WTC11 (cell line): Measurements from ENCODE around the gene SLC25A27. TPM values are rescaled to one million over a fixed set of nuclear protein-coding genes. Genes with fewer than 3 reads are reported as not detected.

Experiments used
- ATAC-seq: fragments of 200-7000 bp; cut with Tn5 transposase; 2 replicates; pipeline ENCODE4 v1.10.0; 2021; ENCODE audit warnings: mild to moderate bottlenecking, moderate library complexity
- CTCF ChIA-PET: fragments of 300-600 bp; sonication (Branson Sonifier 250); formaldehyde crosslinking; loops from one replicate; lab custom pipeline; 2021; ENCODE audit warnings: antibody characterized with exemption; lab: Charles Lee
- POLR2A ChIA-PET: fragments of 350-600 bp; sonication (Branson Sonifier 250); formaldehyde crosslinking; loops from one replicate; lab custom pipeline; 2021; ENCODE audit warnings: antibody characterized with exemption; lab: Charles Lee
- DNase-seq: peaks from one replicate; pipeline ENCODE4 v3.0.0; 2021; ENCODE audit warnings: low spot score
- H3K27ac Mint-ChIP-seq: 2 replicates; pipeline ENCODE4 v1.8.0; 2021; ENCODE audit warnings: mixed read lengths
- H3K27me3 Mint-ChIP-seq: 2 replicates; pipeline ENCODE4 v1.8.0; 2021; ENCODE audit warnings: low read depth, mild to moderate bottlenecking, moderate library complexity, mixed read lengths
- H3K36me3 Mint-ChIP-seq: 2 replicates; pipeline ENCODE4 v1.8.0; 2021; ENCODE audit warnings: mixed read lengths
- H3K4me1 Mint-ChIP-seq: 2 replicates; pipeline ENCODE4 v1.8.0; 2022; ENCODE audit warnings: mixed read lengths
- H3K4me3 Mint-ChIP-seq: 2 replicates; pipeline ENCODE4 v1.8.0; 2021; ENCODE audit warnings: mild to moderate bottlenecking, moderate library complexity, mixed read lengths
- H3K9me3 Mint-ChIP-seq: 2 replicates; pipeline ENCODE4 v1.8.0; 2021; ENCODE audit warnings: mixed read lengths
- CREB1 ChIP-seq: sonication (generic); formaldehyde crosslinking; IDR thresholded peaks from 2 replicates; pipeline ENCODE4 v1.8.0; 2023; ENCODE audit warnings: mild to moderate bottlenecking, missing genetic modification reagents
- CTCF ChIP-seq: fragments of 200-600 bp; IDR thresholded peaks from 2 replicates; pipeline ENCODE4 v1.8.0; 2022; ENCODE audit warnings: antibody characterized with exemption
- E2F1 ChIP-seq: sonication (generic); formaldehyde crosslinking; IDR thresholded peaks from 2 replicates; pipeline ENCODE4 v1.8.0; 2022; ENCODE audit warnings: mild to moderate bottlenecking, missing genetic modification reagents
- FOXJ3 ChIP-seq: sonication (generic); formaldehyde crosslinking; IDR thresholded peaks from 2 replicates; pipeline ENCODE4 v1.9.0; 2021; ENCODE audit warnings: missing genetic modification reagents, mild to moderate bottlenecking, borderline replicate concordance
- GRHL2 ChIP-seq: fragments of 250-450 bp; sonication (Bioruptor Pico); IDR thresholded peaks from 2 replicates; pipeline ENCODE4 v1.8.0; 2022; ENCODE audit warnings: mild to moderate bottlenecking, moderate library complexity; ENCODE audit not compliant: insufficient replicate concordance, severe bottlenecking
- GTF2I ChIP-seq: fragments of 250-450 bp; sonication (Bioruptor Pico); conservative IDR thresholded peaks from 2 replicates; pipeline ENCODE4 v1.4.0; 2021; ENCODE audit warnings: mild to moderate bottlenecking
- HMGXB4 ChIP-seq: sonication (generic); formaldehyde crosslinking; IDR thresholded peaks from 2 replicates; pipeline ENCODE4 v1.8.1; 2023; ENCODE audit warnings: mild to moderate bottlenecking, moderate library complexity, missing genetic modification reagents
- MYBL2 ChIP-seq: sonication (generic); formaldehyde crosslinking; IDR thresholded peaks from 2 replicates; pipeline ENCODE4 v1.8.1; 2023; ENCODE audit warnings: mild to moderate bottlenecking, moderate library complexity, missing genetic modification reagents
- NFATC4 ChIP-seq: fragments of 250-450 bp; sonication (Bioruptor Pico); IDR thresholded peaks from 2 replicates; pipeline ENCODE4 v1.9.0; 2021; ENCODE audit warnings: mild to moderate bottlenecking
- NFYB ChIP-seq: sonication (generic); formaldehyde crosslinking; conservative IDR thresholded peaks from 2 replicates; pipeline ENCODE4 v1.8.0; 2022; ENCODE audit warnings: low read depth, missing genetic modification reagents
- TEAD4 ChIP-seq: sonication (generic); formaldehyde crosslinking; IDR thresholded peaks from 2 replicates; pipeline ENCODE4 v1.8.0; 2022; ENCODE audit warnings: mild to moderate bottlenecking, missing genetic modification reagents
- USF1 ChIP-seq: sonication (generic); formaldehyde crosslinking; IDR thresholded peaks from 2 replicates; pipeline ENCODE4 v1.8.0; 2022; ENCODE audit warnings: mild to moderate bottlenecking, missing genetic modification reagents
- ZNF138 ChIP-seq: sonication (generic); formaldehyde crosslinking; conservative IDR thresholded peaks from 2 replicates; pipeline ENCODE4 v1.8.1; 2022; ENCODE audit warnings: mild to moderate bottlenecking, moderate library complexity, missing genetic modification reagents
- ZNF232 ChIP-seq: sonication (generic); formaldehyde crosslinking; IDR thresholded peaks from 2 replicates; pipeline ENCODE4 v1.8.0; 2022; ENCODE audit warnings: mild to moderate bottlenecking, missing genetic modification reagents
- ZNF396 ChIP-seq: fragments of 250-450 bp; sonication (Bioruptor Pico); IDR thresholded peaks from 2 replicates; pipeline ENCODE4 v1.8.0; 2021; ENCODE audit warnings: mild to moderate bottlenecking, moderate library complexity, borderline replicate concordance
- total RNA-seq: library from RNA; stranded (reverse); gene quantifications from 3 replicates; pipeline ENCODE4 v1.2.3, GENCODE V29; 2021

Gene SLC25A27
- total RNA-seq, 1 experiment from 2014 or later: 10.9 TPM

- TF ChIP-seq E2F1: no peak
- TF ChIP-seq MYBL2: no peak
- TF ChIP-seq NFATC4 (CRISPR knock-in tag): no peak
Observed at GRCh38 chr6:46651816-46652215, 959 bp upstream of the SLC25A27 start (continued).

- ChIA-PET POLR2A (interaction anchor here (0.6 kb wide), 1 partner anchor 232 kb away, joined by 3 read pairs; no protein-coding TSS in a partner anchor), CTCF (interaction anchor here (1.2 kb wide), 1 partner anchor 431 kb away, joined by 3 read pairs; no protein-coding TSS in a partner anchor)
- no peaks in the 10 kb centered on the region for H3K9me3 Mint-ChIP-seq
- no peaks in the 10 kb centered on the region for H3K36me3 Mint-ChIP-seq
- H3K27ac Mint-ChIP-seq: peak overlapping the region; percentile 96
- no peak for DNase-seq
- peak overlapping the region; percentile 98 for H3K4me3 Mint-ChIP-seq
- peaks cover 24% of the 10 kb centered on the region for H3K4me1 Mint-ChIP-seq
- ATAC-seq: peak; percentile 2; the same call in 1 of the 2 replicates
- TF ChIP-seq MYBL2 (no peak), GTF2I (CRISPR knock-in tag) (no peak), FOXJ3 (CRISPR knock-in tag) (no peak), ZNF232 (CRISPR knock-in tag) (no peak), USF1 (CRISPR knock-in tag) (no peak), ZNF396 (CRISPR knock-in tag) (no peak), GRHL2 (CRISPR knock-in tag) (no peak)
- H3K27me3 Mint-ChIP-seq: peaks cover 23% of the 10 kb centered on the region
Observed at GRCh38 chr6:46652232-46652602, 558 bp upstream of the SLC25A27 start.

- Mint-ChIP-seq H3K36me3 (no peaks in the 10 kb centered on the region), H3K27ac (no peak overlapping the region), H3K4me3 (peak overlapping the region; percentile 98), H3K27me3 (peaks cover 23% of the 10 kb centered on the region), H3K4me1 (peaks cover 24% of the 10 kb centered on the region), H3K9me3 (no peaks in the 10 kb centered on the region)
- CTCF ChIA-PET: interaction anchor here (1.2 kb wide), 1 partner anchor 433 kb away, joined by 3 read pairs; no protein-coding TSS in a partner anchor
- POLR2A ChIA-PET: no interaction called here
- DNase-seq: no peak
- no peak for TF ChIP-seq CREB1 (CRISPR knock-in tag)
- no peak for TF ChIP-seq ZNF138 (CRISPR knock-in tag)
- no peak for TF ChIP-seq NFYB (CRISPR knock-in tag)
- no peak for TF ChIP-seq TEAD4
- no peak for ATAC-seq
Observed at GRCh38 chr6:46653439-46654195, 842 bp downstream of the SLC25A27 start.

GRCh38 chr6:46655803-46656202 lies 3.0 kb downstream of the SLC25A27 start:
- DNase-seq: peak; percentile 78
- peaks cover 18% of the 10 kb centered on the region for H3K4me1 Mint-ChIP-seq
- TF ChIP-seq CTCF: peak; percentile 50
- TF ChIP-seq HMGXB4 (CRISPR knock-in tag): no peak
- TF ChIP-seq, all 79 proteins: peak for 1
- ATAC-seq: peak; percentile 55
- Mint-ChIP-seq H3K36me3 (no peaks in the 10 kb centered on the region), H3K4me3 (no peak overlapping the region), H3K27ac (no peak overlapping the region), H3K9me3 (no peaks in the 10 kb centered on the region), H3K27me3 (peaks cover 23% of the 10 kb centered on the region)
- CTCF ChIA-PET: interaction anchor here (0.5 to 2.3 kb wide), 45 partner anchors 11 to 642 kb away, joined by 3 to 31 read pairs (median 4); partner anchors contain the start of genes ANKRD66, PLA2G7, RCAN2 and TDRD6
- POLR2A ChIA-PET: interaction anchor here (0.5 to 0.8 kb wide), 4 partner anchors 164 to 526 kb away, joined by 3 to 4 read pairs (median 3); partner anchors contain the start of genes ENPP4 and RCAN2
